ENCODE measurements around the gene DYNLT5.
"Not testable (repeated sequence)": the region's sequence is repeated elsewhere in the genome, so short reads cannot be mapped to it uniquely, and the experiment has no call there.

Gene DYNLT5

GRCh38 chr1:66750577-66750976 lies 1.7 kb upstream of the DYNLT5 start:
- DNase-seq (ENCODE audit: low read depth): no peak

- DNase-seq (ENCODE audit: low read depth): no peak
Observed at GRCh38 chr1:66751160-66751559, 1.1 kb upstream of the DYNLT5 start.

GRCh38 chr1:66752671-66753371 lies 562 bp downstream of the DYNLT5 start:
- DNase-seq (ENCODE audit: low read depth): no peak

- no peak for DNase-seq (ENCODE audit: low read depth)
Observed at GRCh38 chr1:66757722-66758240, 5.5 kb downstream of the DYNLT5 start.

- no peak for DNase-seq (ENCODE audit: low read depth)
Observed at GRCh38 chr1:66758241-66758755, 6.0 kb downstream of the DYNLT5 start.

- DNase-seq (ENCODE audit: low read depth): no peak
Observed at GRCh38 chr1:66760506-66760905, 8.2 kb downstream of the DYNLT5 start.

- no peak for DNase-seq (ENCODE audit: low read depth)
Observed at GRCh38 chr1:66761221-66761620, 9.0 kb downstream of the DYNLT5 start.

- peak; percentile 40 for DNase-seq (ENCODE audit: low read depth)
Observed at GRCh38 chr1:66764994-66765578, 12.8 kb downstream of the DYNLT5 start.

GRCh38 chr1:66767626-66768025 lies 15.4 kb downstream of the DYNLT5 start:
- DNase-seq (ENCODE audit: low read depth): no peak

- DNase-seq (ENCODE audit: low read depth): no peak
Observed at GRCh38 chr1:66768965-66769364, 16.7 kb downstream of the DYNLT5 start.

- no peak for DNase-seq (ENCODE audit: low read depth)
Observed at GRCh38 chr1:66769512-66770229, 17.4 kb downstream of the DYNLT5 start.

- no peak for DNase-seq (ENCODE audit: low read depth)
Observed at GRCh38 chr1:66770240-66770639, 18.0 kb downstream of the DYNLT5 start.

GRCh38 chr1:66770694-66771093 lies 18.4 kb downstream of the DYNLT5 start:
- no peak for DNase-seq (ENCODE audit: low read depth)

GRCh38 chr1:66773227-66773626 lies 21.0 kb downstream of the DYNLT5 start:
- no peak for DNase-seq (ENCODE audit: low read depth)

GRCh38 chr1:66774438-66774837 lies 22.2 kb downstream of the DYNLT5 start:
- no peak for DNase-seq (ENCODE audit: low read depth)

- no peak for DNase-seq (ENCODE audit: low read depth)
Observed at GRCh38 chr1:66775646-66776045, 23.4 kb downstream of the DYNLT5 start.

GRCh38 chr1:66777831-66778230 lies 25.6 kb downstream of the DYNLT5 start:
- no peak for DNase-seq (ENCODE audit: low read depth)

- DNase-seq (ENCODE audit: low read depth): no peak
Observed at GRCh38 chr1:66778266-66778665, 26.0 kb downstream of the DYNLT5 start.

GRCh38 chr1:66778969-66779368 lies 26.7 kb downstream of the DYNLT5 start:
- DNase-seq (ENCODE audit: low read depth): no peak

GRCh38 chr1:66779475-66780078 lies 27.3 kb downstream of the DYNLT5 start:
- no peak for DNase-seq (ENCODE audit: low read depth)

- DNase-seq (ENCODE audit: low read depth): not testable (repeated sequence)
Observed at GRCh38 chr1:66785800-66786199, 33.5 kb downstream of the DYNLT5 start.

- DNase-seq (ENCODE audit: low read depth): no peak
Observed at GRCh38 chr1:66787641-66788040, 35.4 kb downstream of the DYNLT5 start.
